Fibroblast of peridontal ligament (primary cell): ENCODE results near the gene EPHA8.

ENCODE experiments used
- DNase-seq: peaks from one replicate; pipeline ENCODE4 v3.0.0-alpha.2; 2010; ENCODE audit errors: extremely low read depth

EPHA8 gene

GRCh38 chr1:22618056-22618455 lies 54.8 kb downstream of the EPHA8 start:
- DNase-seq = no peak

GRCh38 chr1:22619252-22619651 lies 56.0 kb downstream of the EPHA8 start:
- no peak for DNase-seq

GRCh38 chr1:22619798-22620197 lies 56.5 kb downstream of the EPHA8 start:
- DNase-seq = no peak

GRCh38 chr1:22621761-22622160 lies 58.5 kb downstream of the EPHA8 start:
- DNase-seq = no peak

GRCh38 chr1:22625262-22625925 lies 62.1 kb downstream of the EPHA8 start:
- DNase-seq = no peak

GRCh38 chr1:22626237-22627157 lies 63.2 kb downstream of the EPHA8 start:
- DNase-seq = no peak

- no peak for DNase-seq
Measured at GRCh38 chr1:22627331-22627730, 64.0 kb downstream of the EPHA8 start.

- no peak for DNase-seq
Measured at GRCh38 chr1:22628698-22629444, 65.6 kb downstream of the EPHA8 start.

GRCh38 chr1:22629886-22630285 lies 66.6 kb downstream of the EPHA8 start:
- no peak for DNase-seq

- DNase-seq = no peak
Measured at GRCh38 chr1:22633697-22634463, 70.6 kb downstream of the EPHA8 start.

GRCh38 chr1:22635436-22635835 lies 72.1 kb downstream of the EPHA8 start:
- DNase-seq = no peak

GRCh38 chr1:22636353-22636752 lies 73.1 kb downstream of the EPHA8 start, which contains the start of gene C1QA:
Gene C1QA, plus strand, starts transcription at chr1:22636628. Its CDS starts 989 bp downstream, at chr1:22637617.
- DNase-seq = no peak

GRCh38 chr1:22636927-22637326 lies 73.6 kb downstream of the EPHA8 start:
- no peak for DNase-seq

GRCh38 chr1:22637907-22638445 lies 74.7 kb downstream of the EPHA8 start:
- no peak for DNase-seq

- DNase-seq = no peak
Measured at GRCh38 chr1:22638476-22639234, 75.4 kb downstream of the EPHA8 start.

- DNase-seq = peak; percentile 35
Measured at GRCh38 chr1:22639286-22639685, 76.0 kb downstream of the EPHA8 start.

GRCh38 chr1:22641247-22641646 lies 78.0 kb downstream of the EPHA8 start:
- DNase-seq = no peak

- DNase-seq = peak; percentile 34
Measured at GRCh38 chr1:22641906-22642636, 78.8 kb downstream of the EPHA8 start.

- no peak for DNase-seq
Measured at GRCh38 chr1:22643381-22643780, 80.1 kb downstream of the EPHA8 start, which contains the start of gene C1QC. Gene C1QC, plus strand, starts transcription at chr1:22643633. Its CDS starts 391 bp downstream, at chr1:22644024.

GRCh38 chr1:22643928-22644327 lies 80.6 kb downstream of the EPHA8 start:
- DNase-seq = no peak
